ENCODE results near the gene ANKRD13D. TPM values are rescaled to one million over a fixed set of nuclear protein-coding genes. Genes with fewer than 3 reads are reported as not detected.

Gene ANKRD13D
- total RNA-seq, 4 donors from 2014 or later = 18.6 to 78.2 (median 28.6) TPM

GRCh38 chr11:67306769-67307544 is 17.9 kb downstream of the ANKRD13D start:
- DNase-seq (ENCODE audit: low spot score) (no peak), ATAC-seq (ENCODE audit: low FRiP score) (no peak)
- TF ChIP-seq CTCF (IDR thresholded peaks at IDR 0.05) = no peak

- ATAC-seq (ENCODE audit: low FRiP score) (no peak), DNase-seq (ENCODE audit: low spot score) (no peak)
- TF ChIP-seq CTCF (IDR thresholded peaks at IDR 0.05) = no peak
These were observed 18.5 kb downstream of the ANKRD13D start for GRCh38 chr11:67307545-67308001.

GRCh38 chr11:67308031-67308866 is 19.1 kb downstream of the ANKRD13D start:
- no peak for ATAC-seq (ENCODE audit: low FRiP score)
- DNase-seq (ENCODE audit: low spot score) = no peak

GRCh38 chr11:67309166-67309565 is 20.1 kb downstream of the ANKRD13D start:
- ATAC-seq (ENCODE audit: low FRiP score) (no peak), DNase-seq (ENCODE audit: low spot score) (no peak)
- no peak for TF ChIP-seq CTCF (IDR thresholded peaks at IDR 0.05)

More at GRCh38 chr11:67308031-67308866, 19.1 kb downstream of the ANKRD13D start:
- no peak for TF ChIP-seq CTCF (IDR thresholded peaks at IDR 0.05)

GRCh38 chr11:67309661-67310061 is 20.6 kb downstream of the ANKRD13D start:
- no peak for DNase-seq (ENCODE audit: low spot score)
- no peak for ATAC-seq (ENCODE audit: low FRiP score)
- TF ChIP-seq CTCF (IDR thresholded peaks at IDR 0.05) = no peak

GRCh38 chr11:67310246-67311050 is 21.3 kb downstream of the ANKRD13D start:
- no peak for DNase-seq (ENCODE audit: low spot score)
- ATAC-seq (ENCODE audit: low FRiP score) = no peak
- TF ChIP-seq CTCF (IDR thresholded peaks at IDR 0.05) = no peak

Measured in omental fat pad (tissue), 4 donors.